A549 treated with AZD9567 at 1 μM for 4 hours (cell line): Measurements from ENCODE around the gene KHDC4. TPM values are rescaled to one million over a fixed set of nuclear protein-coding genes. Genes with fewer than 3 reads are reported as not detected.

Experiments
- total RNA-seq: library from RNA; stranded (reverse); fragments of 200-300 nt; extraction: Qiagen RNA extraction; gene quantifications from 5 replicates; pipeline ENCODE4 v1.2.3, GENCODE V29; 2022; ENCODE audit not compliant: insufficient read depth

Gene KHDC4
- 16.5 to 26.8 TPM (median 24.4 TPM) in 5 replicates for total RNA-seq

DNA sequence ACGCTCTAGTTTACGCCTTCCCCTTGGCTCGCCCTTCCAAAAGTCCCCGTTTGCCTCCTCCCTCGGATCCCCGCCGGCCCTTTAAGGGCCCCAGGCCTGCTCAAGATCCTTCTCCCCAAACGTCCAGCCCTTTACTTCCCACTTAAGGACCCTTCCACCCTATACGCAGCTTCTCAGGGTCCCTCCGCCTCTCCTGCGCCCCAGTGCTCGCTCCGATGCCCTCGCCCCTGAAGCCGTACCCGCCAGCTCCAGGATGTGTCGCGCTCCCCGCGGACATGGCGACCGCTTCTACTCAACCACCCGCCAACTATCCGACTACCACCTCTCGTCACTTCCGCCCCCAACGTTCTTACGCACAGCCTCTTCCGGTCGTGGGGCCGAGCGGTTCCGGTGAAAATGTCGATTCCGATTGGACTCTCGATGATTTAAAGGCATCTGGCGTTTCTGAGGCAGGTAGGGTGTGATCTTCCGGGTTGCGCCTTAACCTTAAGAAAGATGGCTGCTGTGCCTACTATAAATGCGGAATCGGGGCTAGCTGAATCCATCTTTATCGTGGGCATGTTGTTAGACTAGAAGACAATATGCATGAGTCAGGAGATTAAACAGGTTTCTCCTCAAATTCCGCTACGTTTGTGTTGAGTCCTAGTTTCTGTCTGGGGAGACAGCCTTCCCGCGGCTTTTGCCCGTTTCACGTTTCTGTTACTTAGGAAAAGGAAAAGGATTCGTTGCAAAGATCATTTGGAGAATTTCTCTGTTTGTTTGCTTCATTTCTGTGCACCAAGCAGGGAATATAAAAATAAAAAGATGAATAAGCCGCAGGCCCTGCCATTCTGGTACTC is at the start of gene KHDC4:
Gene KHDC4, minus strand, starts transcription at position 317 of the 839 bp plus-strand sequence. Its CDS starts 40 bp downstream, at position 277.

DNA sequence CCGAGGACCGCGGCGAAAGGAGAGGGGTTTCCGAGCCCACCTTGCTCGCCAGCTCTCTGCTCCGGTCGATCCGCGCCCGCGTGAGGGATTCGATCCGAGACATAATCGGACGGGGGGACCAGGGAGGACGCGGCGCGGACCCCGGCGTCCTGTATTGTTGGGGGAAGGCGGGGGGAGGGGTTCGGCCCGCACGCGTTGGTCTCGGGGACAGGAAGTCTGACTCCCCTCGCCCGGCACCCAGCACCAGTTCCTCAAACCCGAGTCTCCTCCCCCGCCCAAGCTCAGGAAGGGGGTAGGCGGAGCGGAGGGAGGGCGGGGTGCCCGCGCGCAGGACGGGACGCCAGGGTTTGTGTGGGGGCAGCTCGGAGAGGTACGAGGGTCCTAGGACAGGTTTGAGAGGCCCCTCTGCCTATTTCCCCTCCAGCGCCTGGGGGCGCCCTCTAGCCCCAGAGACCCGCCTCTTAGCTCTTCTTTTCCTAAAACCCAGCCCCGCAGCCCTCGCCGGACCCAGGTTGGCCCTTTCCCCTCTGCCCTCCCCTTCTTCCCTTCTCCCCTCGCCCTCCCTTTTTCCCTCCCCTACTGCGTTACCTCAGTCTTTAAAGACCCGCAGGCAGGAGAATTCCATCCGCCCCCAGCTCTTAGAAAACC is 44.2 kb upstream of the KHDC4 start, which contains the start of gene ARHGEF2:
Gene ARHGEF2, minus strand, starts transcription at position 223 of the 648 bp plus-strand sequence. Its CDS starts 120 bp downstream, at position 103.

GRCh38 chr1:155940993-155941844 is 7.0 kb upstream of the KHDC4 start, which contains the start of gene RXFP4:
Gene RXFP4 (plus strand): TSS chr1:155941638. CDS start chr1:155941710, 72 bp downstream.

DNA sequence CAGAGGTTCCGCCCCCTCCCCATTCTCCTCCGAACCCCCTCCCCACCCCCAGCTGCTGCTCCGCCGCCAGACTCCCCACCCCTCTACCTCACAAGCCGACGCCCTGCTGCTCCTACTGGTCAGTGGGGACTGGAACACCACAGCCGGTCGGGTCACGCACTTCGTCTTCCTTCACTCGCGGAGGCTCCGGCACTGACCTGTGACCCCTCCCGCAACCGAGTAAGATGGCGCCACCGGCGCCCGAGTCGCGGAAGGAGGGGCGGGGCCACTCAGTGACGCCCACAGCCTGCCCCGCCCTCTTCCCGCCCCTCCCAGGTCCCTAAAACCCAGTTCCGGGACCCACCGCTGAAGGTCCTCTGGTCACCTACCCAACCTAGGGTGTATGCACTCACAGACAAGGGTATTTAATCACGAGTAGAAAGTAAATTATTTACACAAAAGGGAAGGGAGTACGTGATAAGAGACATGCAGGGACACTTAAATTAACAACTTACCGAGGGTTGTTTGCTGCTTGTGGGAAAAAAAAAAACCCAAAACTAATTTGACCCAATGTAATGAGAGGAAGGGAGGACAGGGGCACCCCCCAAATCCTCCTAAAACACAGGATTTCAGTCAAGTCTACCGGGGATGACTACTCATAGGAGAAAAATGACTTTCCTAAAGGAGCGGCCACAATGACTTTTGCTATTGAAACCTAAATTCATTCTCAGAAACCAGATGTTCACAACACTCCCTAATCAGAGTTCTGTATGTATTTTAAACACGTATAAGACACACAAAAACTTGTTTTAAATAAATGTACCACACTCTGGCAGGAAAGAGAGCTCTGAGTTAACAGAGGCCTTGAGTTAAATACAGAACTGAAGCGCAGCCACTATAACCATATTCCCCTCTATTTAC is 22.8 kb downstream of the KHDC4 start, which contains the start of gene RIT1:
Gene RIT1, minus strand, starts transcription at position 194 of the 900 bp plus-strand sequence. CDS start 588 bp downstream, outside the sequence.

Other genes with a start within 250 kb of the KHDC4 start
- gene YY1AP1, start 245.6 kb downstream of the KHDC4 start, total RNA-seq, result 44.0 to 46.5 TPM (median 46.0 TPM) in 5 replicates
- gene DAP3, start 245.3 kb downstream of the KHDC4 start, total RNA-seq, result 116 to 147 TPM (median 118 TPM) in 5 replicates
- gene GON4L, start 77.2 kb downstream of the KHDC4 start, total RNA-seq, result 11.3 to 16.5 TPM (median 15.0 TPM) in 5 replicates
- 1.1 to 1.3 TPM (median 1.2 TPM) in 5 replicates for gene SYT11, start 74.8 kb downstream of the KHDC4 start, total RNA-seq
- 11.4 to 22.1 TPM (median 20.9 TPM) in 5 replicates for gene RIT1, start 23.1 kb downstream of the KHDC4 start, total RNA-seq
- not detected in 5 replicates for gene RXFP4, start 7.2 kb upstream of the KHDC4 start, total RNA-seq
- gene ARHGEF2, start 44.1 kb upstream of the KHDC4 start, total RNA-seq, result 28.7 to 34.5 TPM (median 32.0 TPM) in 5 replicates
- 256 to 265 TPM (median 262 TPM) in 5 replicates for gene SSR2, start 86.5 kb upstream of the KHDC4 start, total RNA-seq
- gene UBQLN4, start 119.4 kb upstream of the KHDC4 start, total RNA-seq, result 36.3 to 42.3 TPM (median 39.8 TPM) in 5 replicates
- 129 to 164 TPM (median 158 TPM) in 5 replicates for gene LAMTOR2, start 120.4 kb upstream of the KHDC4 start, total RNA-seq
- not detected in 5 replicates for gene RAB25, start 126.7 kb upstream of the KHDC4 start, total RNA-seq
- 0.82 to 2.4 TPM (median 1.4 TPM) in 5 replicates for gene MEX3A, start 148.1 kb upstream of the KHDC4 start, total RNA-seq
- 534 to 757 TPM (median 712 TPM) in 5 replicates for gene LMNA, start 180.3 kb upstream of the KHDC4 start, total RNA-seq
- gene SEMA4A, start 219.2 kb upstream of the KHDC4 start, total RNA-seq, result 0.31 to 0.50 TPM (median 0.38 TPM) in 4 of 5 replicates, not detected in the other